Measurements from ENCODE around the gene ESR1. TPM values are rescaled to one million over a fixed set of nuclear protein-coding genes. Genes with fewer than 3 reads are reported as not detected.

The ESR1 gene
- polyA plus RNA-seq, 1 of the 3 experiments (the other 2 are of a cell fraction), result under 0.01 TPM

- no peak overlapping the region for H2AFZ ChIP-seq (ENCODE audit: low read depth)
- no peak for DNase-seq
- WGBS (ENCODE audit: low lambda C conversion rate), result 9% methylated on average over 3 of the region's 3 CpGs
- POLR2A ChIA-PET, result no interaction called here
- CTCF ChIA-PET, result no interaction called here
- no peak overlapping the region for H3K4me3 ChIP-seq (ENCODE audit: low read depth in 2 of 2, low read length in 1 of 2)
- H3K4me2 ChIP-seq, result no peak overlapping the region
- H3K36me3 ChIP-seq (replicated peaks in 1 of 2; ENCODE audit: control insufficient read depth in 1 of 2, insufficient read depth in 2 of 2, low read length in 1 of 2), result no peaks in the 10 kb centered on the region
- no peak overlapping the region for H3K27ac ChIP-seq (ENCODE audit: low read depth in 2 of 2, low read length in 1 of 2)
- no peak overlapping the region for H3K9ac ChIP-seq
- TF ChIP-seq RAD21 (IDR thresholded peaks at IDR 0.05; ENCODE audit: low read length) (no peak), GATA2 (CRISPR knock-in tag; IDR thresholded peaks at IDR 0.05) (no peak), TEAD4 (IDR thresholded peaks at IDR 0.05; ENCODE audit: borderline replicate concordance, insufficient read depth) (no peak), TCF12 (IDR thresholded peaks at IDR 0.05) (no peak), TAF1 (IDR thresholded peaks at IDR 0.05; ENCODE audit: borderline replicate concordance, low read depth, low read length) (no peak)
- no peaks in the 10 kb centered on the region for H3F3A ChIP-seq (replicated peaks; ENCODE audit: insufficient read depth)
- no peaks in the 10 kb centered on the region for H3K9me2 ChIP-seq
- H4K20me1 ChIP-seq (ENCODE audit: insufficient read depth), result no peaks in the 10 kb centered on the region
- H3K27me3 ChIP-seq (ENCODE audit: insufficient read depth), result no peaks in the 10 kb centered on the region
- no peaks in the 10 kb centered on the region for H3K79me2 ChIP-seq (ENCODE audit: insufficient read depth)
- no peaks in the 10 kb centered on the region for H3K9me3 ChIP-seq
- H3K4me1 ChIP-seq (ENCODE audit: control insufficient read depth in 1 of 2, insufficient read depth in 2 of 2, low read depth in 1 of 2, low read length in 1 of 2), result no peaks in the 10 kb centered on the region
Observed at GRCh38 chr6:151993364-151993763, 185.9 kb downstream of the ESR1 start.

- Histone ChIP-seq H3F3A (replicated peaks; ENCODE audit: insufficient read depth) (peaks cover 5% of the 10 kb centered on the region), H3K79me2 (ENCODE audit: insufficient read depth) (no peaks in the 10 kb centered on the region), H3K9ac (no peak overlapping the region), H3K27ac (ENCODE audit: low read depth in 2 of 2, low read length in 1 of 2) (no peak overlapping the region), H2AFZ (ENCODE audit: low read depth) (no peak overlapping the region), H4K20me1 (ENCODE audit: insufficient read depth) (no peaks in the 10 kb centered on the region), H3K9me3 (no peaks in the 10 kb centered on the region), H3K27me3 (ENCODE audit: insufficient read depth) (no peaks in the 10 kb centered on the region), H3K4me3 (ENCODE audit: low read depth in 2 of 2, low read length in 1 of 2) (no peak overlapping the region), H3K36me3 (replicated peaks in 1 of 2; ENCODE audit: control insufficient read depth in 1 of 2, insufficient read depth in 2 of 2, low read length in 1 of 2) (no peaks in the 10 kb centered on the region), H3K4me1 (ENCODE audit: control insufficient read depth in 1 of 2, insufficient read depth in 2 of 2, low read depth in 1 of 2, low read length in 1 of 2) (no peaks in the 10 kb centered on the region), H3K9me2 (no peaks in the 10 kb centered on the region), H3K4me2 (no peak overlapping the region)
- CTCF ChIA-PET, result interaction anchor here (1.3 kb wide), 1 partner anchor 269 kb away, joined by 5 read pairs; no protein-coding TSS in a partner anchor
- TF ChIP-seq MEF2A (IDR thresholded peaks at IDR 0.05; ENCODE audit: borderline replicate concordance, low read depth) (no peak), TEAD4 (IDR thresholded peaks at IDR 0.05; ENCODE audit: borderline replicate concordance, insufficient read depth) (no peak), USF1 (IDR thresholded peaks at IDR 0.05; ENCODE audit: borderline replicate concordance, low read depth) (no peak), RCOR1 (IDR thresholded peaks at IDR 0.05; ENCODE audit: low read length) (no peak), CHD2 (IDR thresholded peaks at IDR 0.05; ENCODE audit: low read length, partially characterized antibody) (no peak), CTCF (IDR thresholded peaks at IDR 0.05) (no peak), RXRA (IDR thresholded peaks at IDR 0.05; ENCODE audit: borderline replicate concordance, low read depth) (no peak), SMC3 (IDR thresholded peaks at IDR 0.05; ENCODE audit: low read depth, low read length) (no peak), PBX3 (IDR thresholded peaks at IDR 0.05) (no peak), JUND (IDR thresholded peaks at IDR 0.05) (no peak), SIN3A (IDR thresholded peaks at IDR 0.05; ENCODE audit: borderline replicate concordance, low read depth, low read length) (no peak), YY1 (IDR thresholded peaks at IDR 0.05; ENCODE audit: low read depth) (no peak)
- TF ChIP-seq, protein P1, sequence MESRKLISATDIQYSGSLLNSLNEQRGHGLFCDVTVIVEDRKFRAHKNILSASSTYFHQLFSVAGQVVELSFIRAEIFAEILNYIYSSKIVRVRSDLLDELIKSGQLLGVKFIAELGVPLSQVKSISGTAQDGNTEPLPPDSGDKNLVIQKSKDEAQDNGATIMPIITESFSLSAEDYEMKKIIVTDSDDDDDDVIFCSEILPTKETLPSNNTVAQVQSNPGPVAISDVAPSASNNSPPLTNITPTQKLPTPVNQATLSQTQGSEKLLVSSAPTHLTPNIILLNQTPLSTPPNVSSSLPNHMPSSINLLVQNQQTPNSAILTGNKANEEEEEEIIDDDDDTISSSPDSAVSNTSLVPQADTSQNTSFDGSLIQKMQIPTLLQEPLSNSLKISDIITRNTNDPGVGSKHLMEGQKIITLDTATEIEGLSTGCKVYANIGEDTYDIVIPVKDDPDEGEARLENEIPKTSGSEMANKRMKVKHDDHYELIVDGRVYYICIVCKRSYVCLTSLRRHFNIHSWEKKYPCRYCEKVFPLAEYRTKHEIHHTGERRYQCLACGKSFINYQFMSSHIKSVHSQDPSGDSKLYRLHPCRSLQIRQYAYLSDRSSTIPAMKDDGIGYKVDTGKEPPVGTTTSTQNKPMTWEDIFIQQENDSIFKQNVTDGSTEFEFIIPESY (IDR thresholded peaks at IDR 0.05; ENCODE audit: borderline replicate concordance, low read depth), result no peak
- 50% methylated on average over 1 of the region's 1 CpG for WGBS (ENCODE audit: low lambda C conversion rate)
- POLR2A ChIA-PET, result no interaction called here
- no peak for DNase-seq
Observed at GRCh38 chr6:151998784-151999183, 191.3 kb downstream of the ESR1 start.

All from SK-N-SH (cell line).